Suprapubic skin (tissue), 3 donors: ENCODE results near the gene ARHGAP10.

Experiments used
- EP300 ChIP-seq: sonication (generic); formaldehyde crosslinking; IDR thresholded peaks from one replicate; pipeline ENCODE4 v1.6.1; 2017; ENCODE audit warnings: antibody characterized with exemption
- TF ChIP-seq, protein P1 (sequence below), 2 donors: fragments of 200-600 bp in 1 of 2; fragments of 450-650 bp in 1 of 2; sonication (generic) in 1 of 2; IDR thresholded peaks; one replicate each; pipeline ENCODE4 v1.5.1; 2016 to 2019; ENCODE audit warnings: antibody characterized with exemption in 2 of 2, mild to moderate bottlenecking in 1 of 2, moderate library complexity in 1 of 2

DNA sequence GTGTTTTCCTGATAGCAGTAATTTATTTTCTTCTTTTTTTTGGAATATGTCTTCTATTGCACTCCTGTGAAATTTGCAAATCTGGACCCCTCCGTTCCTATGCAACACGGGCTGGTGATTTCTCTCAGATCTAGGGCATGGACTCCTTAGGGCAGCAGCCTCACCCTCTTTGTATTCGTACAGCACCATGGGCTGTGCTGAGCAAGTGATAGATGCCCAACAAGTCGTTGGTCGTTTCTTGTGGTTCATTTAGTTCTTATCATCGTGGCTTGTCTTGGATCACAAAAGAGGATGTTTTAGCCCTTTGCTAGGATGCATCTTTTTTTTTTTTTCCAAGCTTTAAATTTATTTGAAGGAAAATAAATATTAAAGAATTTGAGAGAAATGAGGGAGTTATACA lies 82.1 kb downstream of the ARHGAP10 start:
- TF ChIP-seq EP300 = no peak
- TF ChIP-seq, protein P1, sequence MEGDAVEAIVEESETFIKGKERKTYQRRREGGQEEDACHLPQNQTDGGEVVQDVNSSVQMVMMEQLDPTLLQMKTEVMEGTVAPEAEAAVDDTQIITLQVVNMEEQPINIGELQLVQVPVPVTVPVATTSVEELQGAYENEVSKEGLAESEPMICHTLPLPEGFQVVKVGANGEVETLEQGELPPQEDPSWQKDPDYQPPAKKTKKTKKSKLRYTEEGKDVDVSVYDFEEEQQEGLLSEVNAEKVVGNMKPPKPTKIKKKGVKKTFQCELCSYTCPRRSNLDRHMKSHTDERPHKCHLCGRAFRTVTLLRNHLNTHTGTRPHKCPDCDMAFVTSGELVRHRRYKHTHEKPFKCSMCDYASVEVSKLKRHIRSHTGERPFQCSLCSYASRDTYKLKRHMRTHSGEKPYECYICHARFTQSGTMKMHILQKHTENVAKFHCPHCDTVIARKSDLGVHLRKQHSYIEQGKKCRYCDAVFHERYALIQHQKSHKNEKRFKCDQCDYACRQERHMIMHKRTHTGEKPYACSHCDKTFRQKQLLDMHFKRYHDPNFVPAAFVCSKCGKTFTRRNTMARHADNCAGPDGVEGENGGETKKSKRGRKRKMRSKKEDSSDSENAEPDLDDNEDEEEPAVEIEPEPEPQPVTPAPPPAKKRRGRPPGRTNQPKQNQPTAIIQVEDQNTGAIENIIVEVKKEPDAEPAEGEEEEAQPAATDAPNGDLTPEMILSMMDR (IDR thresholded peaks at IDR 0.05) = no peak
